HG02970 (cell line): ENCODE measurements around the gene CARD11.

ENCODE experiments used
- ATAC-seq: cut with Tn5 transposase; IDR thresholded peaks from one replicate; pipeline ENCODE4 v1.9.1; 2021; ENCODE audit warnings: mild to moderate bottlenecking, moderate library complexity, moderate number of reproducible peaks; ENCODE audit not compliant: unreplicated experiment, low FRiP score

CARD11 gene

GRCh38 chr7:3043544-3044371 is at the start of gene CARD11:
Gene CARD11, minus strand, starts transcription at chr7:3043867. Its CDS starts 85,361 bp downstream, at chr7:2958506.
- no peak for ATAC-seq

DNA sequence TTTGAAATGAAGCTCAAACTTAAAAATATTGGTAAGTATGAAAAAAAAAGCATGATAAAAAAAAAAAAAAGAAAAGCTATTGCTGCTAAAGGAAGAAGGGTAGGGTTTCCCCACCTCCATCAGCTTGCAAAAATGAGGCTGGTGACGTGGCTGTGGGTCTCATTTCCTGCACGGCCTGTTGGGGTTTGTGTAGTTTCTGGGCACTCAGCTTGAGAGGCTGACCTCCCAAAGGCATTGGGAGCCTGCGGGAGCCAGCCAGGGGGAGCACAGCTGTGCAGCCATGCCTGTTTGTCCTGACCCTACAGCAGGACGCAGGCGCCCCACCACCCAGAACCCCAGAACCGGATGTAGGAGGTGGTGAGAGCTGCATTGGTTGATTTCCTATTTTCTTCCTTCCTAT is 48.8 kb upstream of the CARD11 start:
- ATAC-seq, result no peak

- ATAC-seq, result no peak
These were observed 48.0 kb upstream of the CARD11 start for GRCh38 chr7:3091631-3092030.

- no peak for ATAC-seq
These were observed 45.8 kb upstream of the CARD11 start for GRCh38 chr7:3089493-3089892.

- ATAC-seq, result no peak
These were observed 43.6 kb upstream of the CARD11 start for GRCh38 chr7:3087243-3087755.

GRCh38 chr7:3083350-3083749 is 39.7 kb upstream of the CARD11 start:
- no peak for ATAC-seq

DNA sequence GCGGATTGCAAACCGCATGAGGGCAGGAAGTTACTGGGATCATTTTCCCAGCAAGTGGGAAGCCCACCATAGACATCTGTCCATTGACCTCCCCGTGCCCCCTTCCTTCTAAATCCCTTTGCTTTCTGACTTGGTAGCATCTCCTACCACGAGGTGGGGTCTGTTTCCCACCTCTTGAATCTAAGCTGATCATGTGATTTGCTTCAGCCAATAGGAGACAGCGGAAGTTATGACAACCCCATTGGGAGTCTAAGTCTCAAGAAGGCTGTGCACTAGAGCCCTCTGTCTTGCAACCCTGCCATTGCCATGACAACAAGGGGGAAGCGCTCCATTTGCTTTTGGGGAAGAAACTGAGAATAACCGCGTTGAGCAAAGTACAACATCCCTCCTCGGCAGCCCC is 39.2 kb upstream of the CARD11 start:
- ATAC-seq, result no peak

DNA sequence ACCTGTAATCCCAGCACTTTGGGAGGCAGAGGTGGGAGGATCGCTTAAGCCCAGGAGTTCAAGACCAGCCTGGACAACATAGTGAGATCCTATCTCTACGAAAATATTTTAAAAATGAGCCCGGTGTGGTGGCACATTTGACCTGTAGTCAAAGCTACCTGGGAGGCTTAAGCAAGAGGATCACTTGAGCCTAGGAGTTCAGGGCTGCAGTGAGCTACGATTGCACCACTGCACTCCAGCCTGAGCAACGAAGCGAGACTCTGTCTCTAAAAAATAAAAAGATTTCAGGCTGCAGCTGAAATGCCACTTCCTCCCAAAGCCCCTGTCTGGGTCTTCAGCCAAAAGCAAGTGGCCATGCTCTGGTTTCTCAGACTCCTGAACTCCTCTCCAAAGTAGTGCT is 38.7 kb upstream of the CARD11 start:
- no peak for ATAC-seq

DNA sequence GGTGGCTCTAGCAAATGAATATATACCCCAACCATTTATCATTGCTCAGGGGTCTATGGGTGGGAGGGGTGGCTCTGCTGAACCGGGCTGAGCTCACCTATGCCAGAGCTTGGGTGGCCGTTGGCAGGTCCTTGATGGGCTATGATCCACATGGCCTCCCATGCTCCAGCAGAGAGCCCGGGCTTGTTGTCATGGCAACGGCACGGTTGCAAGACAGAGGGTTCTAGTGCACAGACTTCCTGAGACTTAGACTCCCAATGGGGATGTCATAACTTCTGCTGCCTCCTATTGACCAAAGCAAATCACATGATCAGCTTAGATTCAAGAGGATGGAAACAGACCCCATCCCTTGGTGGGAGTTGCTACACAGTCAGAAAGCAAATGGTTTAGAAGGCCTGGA is 36.4 kb upstream of the CARD11 start:
- ATAC-seq, result no peak

DNA sequence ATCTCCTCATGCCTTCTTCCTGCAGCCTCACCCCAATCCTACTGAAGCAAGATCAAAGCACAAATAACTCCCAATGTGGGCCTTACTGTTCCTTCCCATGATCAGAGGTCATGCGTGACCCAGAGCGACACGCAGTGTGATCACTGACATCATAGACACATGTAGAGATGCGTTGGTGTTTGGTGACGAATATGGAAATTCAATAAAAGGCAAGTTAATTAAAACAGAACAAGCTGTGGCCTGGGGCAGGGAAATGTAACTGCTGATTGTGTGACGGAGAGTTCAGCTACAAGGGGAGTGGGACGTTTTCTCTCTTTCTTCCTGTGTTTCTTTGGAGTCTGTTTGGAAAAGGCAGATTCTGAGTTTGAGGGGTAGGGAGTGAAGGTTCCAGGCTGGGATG is 34.8 kb upstream of the CARD11 start:
- ATAC-seq, result no peak

- ATAC-seq, result no peak
These were observed 33.0 kb upstream of the CARD11 start for GRCh38 chr7:3076700-3077099.

DNA sequence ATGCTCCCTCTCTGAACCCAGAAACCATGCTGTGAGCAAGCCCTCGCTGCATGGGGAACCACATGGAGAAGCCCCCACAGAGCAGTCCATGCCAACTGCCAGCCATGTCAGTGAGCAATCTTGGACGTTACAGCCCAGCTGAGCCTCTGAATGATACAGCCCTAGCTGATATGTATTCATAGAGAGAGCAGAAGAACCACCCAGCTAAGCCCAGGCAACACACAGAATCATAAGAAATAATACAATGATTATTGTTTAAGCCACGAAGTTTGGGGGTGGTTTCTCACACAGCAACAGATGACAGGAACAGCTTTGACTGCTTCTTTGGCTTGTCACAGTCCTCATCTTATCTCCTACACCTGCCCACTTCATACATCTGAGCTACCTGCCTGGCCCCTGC is 32.5 kb upstream of the CARD11 start:
- ATAC-seq, result no peak

GRCh38 chr7:3075441-3075840 is 31.8 kb upstream of the CARD11 start:
- no peak for ATAC-seq

DNA sequence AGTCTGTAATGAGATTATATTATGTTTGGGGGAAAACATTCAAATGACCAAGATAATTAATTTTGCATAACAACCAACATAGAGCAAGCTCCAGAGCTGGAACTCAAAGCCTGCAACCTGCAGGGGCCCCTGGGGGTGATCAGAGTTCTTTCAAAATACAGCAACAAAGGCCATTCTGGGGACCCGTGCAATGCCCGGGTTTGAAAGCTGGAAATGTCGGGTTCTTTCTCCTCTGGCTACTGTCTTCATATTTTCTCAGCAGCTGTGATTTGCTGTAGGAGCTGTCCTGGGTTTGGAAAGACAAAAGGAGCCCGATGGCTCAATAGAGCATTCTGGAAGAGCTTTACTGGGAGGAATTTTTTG is 30.8 kb upstream of the CARD11 start:
- no peak for ATAC-seq

DNA sequence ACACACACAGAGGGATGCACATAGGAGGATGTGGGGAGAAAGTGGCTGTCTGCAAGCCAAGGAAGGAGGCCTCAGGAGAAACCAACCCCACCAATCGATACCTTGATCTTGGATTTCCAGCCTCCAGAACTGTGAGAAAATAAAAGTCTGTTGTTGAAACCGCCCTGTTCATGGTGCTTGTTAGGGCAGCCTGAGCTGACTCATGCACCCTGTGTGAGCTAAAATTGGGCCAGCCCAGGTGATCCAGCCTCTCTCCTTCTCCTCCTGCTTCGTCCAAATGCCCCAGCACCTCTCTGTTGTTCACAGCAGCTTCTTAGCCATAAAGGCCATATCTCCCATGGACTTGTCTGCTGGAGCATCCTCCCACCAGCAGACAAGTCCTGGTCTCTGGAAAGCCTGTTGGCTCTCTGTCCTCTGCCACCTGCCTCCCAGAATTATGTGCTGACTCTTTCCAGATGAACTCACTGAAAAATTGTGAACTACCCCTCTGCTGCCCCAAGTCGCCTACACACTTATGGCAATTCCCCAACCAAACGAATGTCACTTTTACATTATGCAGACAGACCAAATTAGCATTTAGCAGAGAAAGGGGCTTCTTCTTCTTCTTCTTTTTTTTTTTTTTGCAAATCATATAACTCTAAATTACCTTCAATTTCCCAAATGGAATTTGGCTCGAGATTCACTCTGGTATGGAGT is 30.2 kb upstream of the CARD11 start:
- ATAC-seq, result no peak

DNA sequence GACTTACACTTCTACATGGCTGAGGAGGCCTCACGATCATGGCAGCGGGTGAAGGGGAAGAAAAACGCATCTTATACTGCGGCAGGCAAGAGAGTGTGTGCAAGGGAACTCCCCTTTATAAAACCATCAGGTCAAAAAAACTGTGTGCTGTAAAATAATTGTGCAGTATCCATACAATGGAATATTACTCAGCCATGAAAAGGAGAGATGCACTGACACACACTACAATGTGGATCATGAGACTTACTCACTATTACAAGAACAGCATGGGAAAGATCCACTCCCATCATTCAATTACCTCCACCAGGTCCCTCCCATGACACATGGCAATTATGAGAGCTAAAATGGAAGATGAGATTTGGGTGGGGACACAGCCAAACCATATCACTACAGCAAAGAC is 27.2 kb upstream of the CARD11 start:
- ATAC-seq, result no peak

DNA sequence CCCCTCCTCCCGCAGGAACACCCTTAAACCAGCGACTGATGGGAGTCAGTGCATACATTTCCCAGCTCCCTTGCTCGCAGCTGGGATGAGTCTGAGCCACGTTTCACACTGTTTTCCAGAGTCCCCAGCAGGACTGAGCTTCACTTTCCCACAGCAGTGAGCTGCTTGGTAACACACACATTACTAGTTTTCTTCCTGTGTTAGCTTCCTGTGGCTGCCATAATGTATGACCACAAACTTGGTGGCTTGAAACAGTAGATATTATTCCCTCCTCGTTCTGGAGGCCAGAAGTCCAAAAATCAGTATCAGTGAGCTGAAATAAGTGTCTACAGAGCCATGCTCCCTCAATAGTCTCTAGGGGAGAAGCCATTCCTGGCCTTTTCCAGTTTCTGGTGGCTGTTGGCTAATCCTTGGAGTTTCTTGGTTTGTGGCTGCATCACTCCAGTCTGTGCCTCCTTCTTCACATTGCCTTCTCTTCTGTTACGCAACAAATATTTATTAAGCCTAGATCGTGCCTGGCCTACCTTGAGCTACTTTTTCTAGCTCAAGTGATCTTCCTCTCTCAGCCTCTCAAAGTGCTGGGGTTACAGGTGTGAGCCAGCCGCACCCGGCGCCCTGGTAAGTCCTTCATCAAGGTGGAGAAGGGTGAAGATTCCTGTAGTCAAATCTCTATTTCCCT is 26.2 kb upstream of the CARD11 start:
- ATAC-seq, result no peak

GRCh38 chr7:3068530-3068929 is 24.9 kb upstream of the CARD11 start:
- no peak for ATAC-seq

DNA sequence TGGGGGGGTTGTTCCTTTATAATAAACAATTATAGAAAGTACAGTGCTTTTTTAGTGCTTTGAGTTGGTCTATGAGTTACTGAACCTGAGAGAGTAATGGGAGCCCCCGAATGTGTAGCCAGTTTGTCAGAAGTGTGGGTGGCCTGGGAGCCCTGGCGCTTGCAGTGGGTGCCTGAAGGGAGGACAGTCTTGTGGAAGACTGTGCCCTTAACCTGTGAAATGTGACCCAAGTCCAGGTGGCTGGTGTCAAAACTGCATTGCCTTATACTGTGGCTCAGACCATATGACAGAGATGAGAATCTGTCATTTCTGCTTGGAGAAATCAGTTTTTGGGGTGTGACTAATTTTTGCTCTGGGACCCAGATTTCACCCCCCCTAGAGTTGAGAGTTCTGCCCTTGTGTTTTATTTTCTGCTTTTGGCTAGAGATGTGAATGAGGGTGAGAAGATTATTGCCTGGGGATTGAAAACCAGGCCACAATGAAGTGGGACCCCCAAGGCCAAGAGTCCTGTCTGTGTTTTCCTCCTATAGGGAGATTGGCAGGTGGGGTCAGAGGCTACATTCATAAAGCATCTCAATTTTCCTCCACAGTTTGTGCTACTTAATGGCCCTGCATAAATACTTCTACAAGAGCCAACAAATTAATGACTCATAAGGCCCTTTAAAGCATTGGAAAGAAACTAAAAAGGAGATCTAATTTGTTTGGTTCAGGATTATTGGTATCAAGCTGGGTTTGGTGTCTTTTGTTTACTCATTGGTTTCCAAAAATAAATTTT is 24.1 kb upstream of the CARD11 start:
- ATAC-seq, result no peak

GRCh38 chr7:3067193-3067592 is 23.5 kb upstream of the CARD11 start:
- no peak for ATAC-seq

DNA sequence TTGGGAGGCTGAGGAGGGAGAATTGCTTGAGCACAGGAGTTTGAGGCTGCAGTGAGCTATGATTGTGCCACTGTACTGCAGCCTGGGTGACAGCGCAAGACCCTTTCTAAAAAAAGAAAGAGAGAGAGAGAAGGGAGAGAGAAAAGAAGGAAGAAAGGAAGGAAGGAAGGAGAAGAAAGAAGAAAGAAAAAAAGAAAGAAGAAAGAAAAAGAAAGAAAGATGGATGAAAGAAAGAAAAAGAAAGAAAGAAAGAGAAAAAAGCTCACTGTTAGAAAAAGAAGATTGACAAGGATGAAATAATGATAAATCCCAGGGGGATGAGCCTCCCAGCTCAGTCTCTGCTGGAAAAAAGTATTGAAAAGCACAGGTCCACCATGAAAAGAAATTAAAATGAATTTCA is 22.8 kb upstream of the CARD11 start:
- ATAC-seq, result no peak
